ENCODE data around the gene KCNN3. TPM values are rescaled to one million over a fixed set of nuclear protein-coding genes. Genes with fewer than 3 reads are reported as not detected.

The KCNN3 gene
- total RNA-seq, 1 donor from 2014 or later, result 0.92 TPM

DNA sequence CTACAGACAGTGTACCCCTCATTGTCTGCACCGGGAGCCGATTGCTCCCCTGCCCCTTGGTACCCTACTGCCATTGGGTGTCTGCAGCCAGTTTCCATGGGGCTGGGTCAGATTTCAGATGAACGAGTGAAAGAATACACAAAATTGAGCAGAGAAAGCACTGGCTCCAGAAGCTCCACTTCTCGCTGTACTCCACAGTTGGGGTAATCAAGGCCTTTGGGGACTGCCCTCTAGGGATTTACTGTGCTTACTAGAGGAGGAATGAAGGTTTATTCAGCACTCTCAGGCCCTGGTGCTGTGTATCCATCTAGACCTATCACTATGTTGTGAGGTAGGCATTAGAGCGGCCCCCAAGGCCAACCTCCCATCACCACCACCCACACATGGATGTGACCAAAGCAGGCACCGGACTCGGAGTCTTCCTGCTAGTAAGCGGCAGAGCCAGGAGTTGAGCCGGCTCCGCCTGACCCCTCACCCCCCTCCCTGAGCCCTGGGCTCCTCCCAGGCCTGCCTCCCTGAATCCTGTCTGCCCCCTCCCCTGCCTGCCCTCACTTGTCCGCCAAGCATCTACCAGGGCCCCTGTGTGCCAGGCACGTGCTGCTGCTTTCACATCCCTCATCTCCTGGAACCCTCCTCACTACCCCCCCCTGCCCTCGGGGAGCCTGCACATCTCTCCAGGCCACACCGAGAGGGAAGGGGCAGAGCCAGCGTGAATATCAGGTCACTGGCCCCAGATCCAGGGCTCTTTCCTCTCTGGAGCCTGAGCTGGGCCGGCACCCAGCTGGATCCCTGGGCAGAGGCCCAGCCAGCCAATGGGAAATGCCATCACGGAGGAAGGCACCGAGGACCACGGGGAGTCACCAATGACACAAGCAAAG lies 23.3 kb downstream of the KCNN3 start:
- peaks cover 2% of the 10 kb centered on the region for H3K27me3 Mint-ChIP-seq (ENCODE audit: low read depth)
- TF ChIP-seq, protein P1, sequence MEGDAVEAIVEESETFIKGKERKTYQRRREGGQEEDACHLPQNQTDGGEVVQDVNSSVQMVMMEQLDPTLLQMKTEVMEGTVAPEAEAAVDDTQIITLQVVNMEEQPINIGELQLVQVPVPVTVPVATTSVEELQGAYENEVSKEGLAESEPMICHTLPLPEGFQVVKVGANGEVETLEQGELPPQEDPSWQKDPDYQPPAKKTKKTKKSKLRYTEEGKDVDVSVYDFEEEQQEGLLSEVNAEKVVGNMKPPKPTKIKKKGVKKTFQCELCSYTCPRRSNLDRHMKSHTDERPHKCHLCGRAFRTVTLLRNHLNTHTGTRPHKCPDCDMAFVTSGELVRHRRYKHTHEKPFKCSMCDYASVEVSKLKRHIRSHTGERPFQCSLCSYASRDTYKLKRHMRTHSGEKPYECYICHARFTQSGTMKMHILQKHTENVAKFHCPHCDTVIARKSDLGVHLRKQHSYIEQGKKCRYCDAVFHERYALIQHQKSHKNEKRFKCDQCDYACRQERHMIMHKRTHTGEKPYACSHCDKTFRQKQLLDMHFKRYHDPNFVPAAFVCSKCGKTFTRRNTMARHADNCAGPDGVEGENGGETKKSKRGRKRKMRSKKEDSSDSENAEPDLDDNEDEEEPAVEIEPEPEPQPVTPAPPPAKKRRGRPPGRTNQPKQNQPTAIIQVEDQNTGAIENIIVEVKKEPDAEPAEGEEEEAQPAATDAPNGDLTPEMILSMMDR (IDR thresholded peaks at IDR 0.05), result no peak
- peaks cover 16% of the 10 kb centered on the region for H3K4me1 Mint-ChIP-seq (ENCODE audit: low read depth)
- H3K27ac Mint-ChIP-seq (ENCODE audit: unreplicated experiment), result no peak overlapping the region
- H3K36me3 Mint-ChIP-seq (ENCODE audit: low read depth), result no peaks in the 10 kb centered on the region
- H3K9me3 Mint-ChIP-seq (ENCODE audit: low read depth), result no peaks in the 10 kb centered on the region
- no peak for DNase-seq (ENCODE audit: low spot score)
- H3K4me3 Mint-ChIP-seq (ENCODE audit: unreplicated experiment), result no peak overlapping the region

DNA sequence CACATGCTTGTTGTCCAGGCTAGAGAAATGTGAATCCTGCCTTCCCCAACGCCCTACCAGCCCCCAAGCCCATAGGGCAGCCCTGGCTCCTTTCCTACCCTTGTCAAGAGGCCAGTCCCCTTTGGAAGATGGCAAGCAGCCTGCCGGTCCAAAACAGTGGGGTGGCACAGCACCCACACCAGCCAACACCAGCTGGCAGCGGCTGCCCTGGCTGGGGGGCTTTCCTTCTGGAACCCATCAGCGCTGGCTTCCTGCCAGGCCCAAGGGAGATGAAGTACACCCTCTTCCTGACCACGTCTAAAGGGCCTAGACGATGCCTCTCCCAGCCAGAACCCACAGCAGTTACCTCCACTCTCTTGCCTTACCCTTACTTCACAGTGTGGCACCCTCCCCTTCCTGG lies 24.2 kb downstream of the KCNN3 start:
- Mint-ChIP-seq H3K27me3 (ENCODE audit: low read depth) (peaks cover 2% of the 10 kb centered on the region), H3K27ac (ENCODE audit: unreplicated experiment) (no peak overlapping the region), H3K9me3 (ENCODE audit: low read depth) (no peaks in the 10 kb centered on the region), H3K36me3 (ENCODE audit: low read depth) (no peaks in the 10 kb centered on the region), H3K4me1 (ENCODE audit: low read depth) (peaks cover 16% of the 10 kb centered on the region), H3K4me3 (ENCODE audit: unreplicated experiment) (no peak overlapping the region)
- TF ChIP-seq, protein P1 (IDR thresholded peaks at IDR 0.05), result no peak
- DNase-seq (ENCODE audit: low spot score), result no peak

DNA sequence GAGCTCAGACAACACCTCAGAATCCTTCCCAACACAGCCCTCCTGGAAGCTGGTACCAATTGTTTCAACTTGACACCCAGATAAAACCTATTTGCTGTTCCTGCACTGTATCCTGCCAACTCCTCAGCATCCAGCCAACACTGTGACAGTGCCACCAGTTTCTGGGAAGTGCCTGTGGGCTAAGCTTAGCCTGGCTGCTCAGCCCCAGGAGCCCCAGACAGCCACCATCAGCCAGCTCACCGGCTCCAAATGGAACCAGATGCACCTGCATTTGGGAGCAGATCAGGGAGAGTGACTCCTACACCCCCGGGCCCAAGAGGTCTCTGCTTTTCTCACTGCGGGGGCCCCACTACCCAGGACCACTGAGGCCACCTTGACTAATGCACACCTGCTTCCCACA lies 24.9 kb downstream of the KCNN3 start:
- TF ChIP-seq, protein P1 (IDR thresholded peaks at IDR 0.05), result no peak
- DNase-seq (ENCODE audit: low spot score), result no peak
- Mint-ChIP-seq H3K36me3 (ENCODE audit: low read depth) (no peaks in the 10 kb centered on the region), H3K4me3 (ENCODE audit: unreplicated experiment) (no peak overlapping the region), H3K9me3 (ENCODE audit: low read depth) (no peaks in the 10 kb centered on the region), H3K27ac (ENCODE audit: unreplicated experiment) (no peak overlapping the region), H3K27me3 (ENCODE audit: low read depth) (peaks cover 2% of the 10 kb centered on the region), H3K4me1 (ENCODE audit: low read depth) (peaks cover 21% of the 10 kb centered on the region)

DNA sequence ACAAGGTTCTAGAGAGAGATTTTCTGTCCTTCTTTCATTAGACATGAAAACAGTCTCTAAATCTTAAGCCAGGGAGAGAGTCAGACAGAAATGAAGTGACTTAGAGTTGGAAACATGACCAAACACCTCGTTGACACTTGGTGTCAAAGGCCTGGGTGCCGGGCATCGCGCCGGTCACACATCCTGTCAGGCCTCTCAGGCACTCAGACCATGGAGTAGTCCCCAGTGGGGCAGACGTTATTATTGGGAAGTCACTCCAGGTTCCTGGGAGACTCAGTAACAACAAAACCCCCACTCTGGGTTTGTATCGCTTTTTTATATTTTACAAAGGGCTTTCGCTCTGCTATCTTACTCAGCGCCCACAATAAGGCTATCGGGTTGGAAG lies 25.8 kb downstream of the KCNN3 start:
- no peaks in the 10 kb centered on the region for H3K9me3 Mint-ChIP-seq (ENCODE audit: low read depth)
- H3K4me1 Mint-ChIP-seq (ENCODE audit: low read depth), result peaks cover 27% of the 10 kb centered on the region
- no peaks in the 10 kb centered on the region for H3K36me3 Mint-ChIP-seq (ENCODE audit: low read depth)
- H3K27ac Mint-ChIP-seq (ENCODE audit: unreplicated experiment), result no peak overlapping the region
- H3K4me3 Mint-ChIP-seq (ENCODE audit: unreplicated experiment), result no peak overlapping the region
- H3K27me3 Mint-ChIP-seq (ENCODE audit: low read depth), result peaks cover 2% of the 10 kb centered on the region
- TF ChIP-seq, protein P1 (IDR thresholded peaks at IDR 0.05), result no peak
- no peak for DNase-seq (ENCODE audit: low spot score)

DNA sequence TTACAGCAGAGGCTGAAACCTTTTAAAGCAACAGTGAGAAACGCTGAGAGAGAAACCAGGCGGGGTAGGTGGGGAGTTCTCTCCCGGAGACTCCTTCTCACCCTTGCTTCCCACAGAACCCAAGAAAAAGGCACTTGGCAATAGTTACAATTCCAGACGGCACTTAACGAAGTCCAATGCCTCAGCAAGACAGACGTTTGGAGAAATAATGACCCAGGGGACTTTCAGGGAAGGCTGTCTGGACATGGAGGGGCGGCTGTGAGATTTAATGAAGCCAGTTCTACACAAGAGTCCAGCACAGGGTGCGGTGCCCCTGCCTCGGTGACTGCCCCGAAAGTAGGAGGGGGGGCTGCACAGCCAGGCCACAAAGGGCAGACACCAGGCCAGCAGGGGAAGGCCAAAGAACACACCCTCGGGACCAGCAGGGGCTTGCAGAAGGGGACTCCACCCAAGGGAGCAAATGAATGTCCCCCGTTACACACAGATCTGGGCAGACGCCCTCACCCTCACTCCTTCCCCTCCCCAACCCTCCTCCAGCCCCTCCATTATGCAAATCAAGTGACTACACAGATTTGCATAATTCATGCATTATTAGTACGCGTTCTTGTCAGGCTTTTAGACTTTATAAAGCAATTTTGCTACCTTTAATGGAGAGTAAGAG lies 26.3 kb downstream of the KCNN3 start:
- no peak for DNase-seq (ENCODE audit: low spot score)
- Mint-ChIP-seq H3K36me3 (ENCODE audit: low read depth) (no peaks in the 10 kb centered on the region), H3K27me3 (ENCODE audit: low read depth) (peaks cover 2% of the 10 kb centered on the region), H3K4me3 (ENCODE audit: unreplicated experiment) (no peak overlapping the region), H3K9me3 (ENCODE audit: low read depth) (no peaks in the 10 kb centered on the region), H3K27ac (ENCODE audit: unreplicated experiment) (no peak overlapping the region), H3K4me1 (ENCODE audit: low read depth) (peaks cover 27% of the 10 kb centered on the region)
- TF ChIP-seq, protein P1 (IDR thresholded peaks at IDR 0.05), result no peak
